ENCODE measurements around the gene KCNAB1.

Gene KCNAB1

DNA sequence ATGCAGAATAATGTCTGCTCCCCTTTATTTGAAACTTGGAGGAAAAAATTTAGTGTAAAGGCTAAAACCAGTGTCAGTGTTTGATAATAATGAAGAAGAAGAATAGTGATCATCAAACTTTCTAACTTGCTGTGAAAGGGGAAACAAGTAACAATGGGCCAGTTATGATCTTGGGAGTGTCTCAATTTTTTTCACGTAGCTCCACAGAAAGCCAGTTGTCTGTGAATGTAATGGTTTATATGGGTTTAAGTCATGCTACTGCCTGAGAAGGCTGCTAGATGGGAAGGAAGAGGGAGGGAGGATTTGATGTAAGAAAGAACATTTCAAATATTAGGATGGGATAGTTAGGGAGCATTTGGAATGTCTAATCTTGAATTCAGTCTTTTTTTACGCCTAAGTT, 455.7 kb downstream of the KCNAB1 start:
- DNase-seq (ENCODE audit: low spot score), result no peak

DNA sequence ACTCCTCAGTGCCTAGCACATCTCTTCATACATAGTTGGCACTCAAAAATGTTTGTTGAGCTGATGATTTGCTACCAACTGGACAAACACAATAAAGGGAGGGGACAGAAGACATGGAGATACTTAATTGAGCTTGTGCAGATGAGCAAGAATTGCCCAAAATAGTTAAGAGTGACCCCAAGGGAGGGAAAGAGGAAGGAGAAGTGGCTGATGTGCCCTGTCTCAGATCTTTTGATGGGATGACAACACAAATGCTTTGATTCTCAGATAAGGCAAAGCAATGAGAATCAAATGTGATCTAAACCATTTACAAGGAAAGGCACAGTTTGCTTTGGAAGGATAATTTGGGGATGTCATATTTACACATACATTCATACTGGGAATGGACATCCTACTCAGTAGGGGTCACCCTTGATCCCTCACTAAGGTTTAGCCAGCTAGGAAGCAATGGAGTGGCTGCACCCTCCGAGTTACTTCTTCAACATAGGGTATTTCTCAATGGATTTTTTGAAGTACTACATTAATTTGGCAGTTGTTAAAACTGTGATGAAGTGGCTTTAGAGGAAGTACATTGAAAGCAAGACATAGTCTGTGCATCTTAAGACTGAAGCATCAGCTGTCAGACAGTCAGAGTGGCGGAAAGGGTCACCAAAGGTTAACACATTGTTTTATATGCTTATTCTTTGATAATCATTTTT, 456.4 kb downstream of the KCNAB1 start:
- no peak for DNase-seq (ENCODE audit: low spot score)

DNA sequence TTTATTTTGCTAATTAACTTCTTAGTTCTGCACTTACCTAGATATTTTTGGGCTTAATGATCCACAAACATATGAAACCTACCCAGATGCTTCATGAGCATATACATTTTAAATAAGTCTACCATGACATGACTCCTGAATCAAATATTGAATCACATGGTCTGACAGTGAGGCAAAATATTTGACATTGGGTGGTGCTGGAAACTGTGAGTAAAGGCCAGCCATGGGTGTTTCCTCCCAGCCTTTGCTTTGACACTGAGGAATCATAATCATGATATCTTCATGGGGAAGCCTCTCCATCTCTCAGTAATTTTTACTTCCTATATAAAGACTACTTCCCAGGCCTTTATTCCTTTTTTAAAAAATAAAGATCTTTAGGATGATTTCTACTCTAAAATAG, 457.4 kb downstream of the KCNAB1 start:
- DNase-seq (ENCODE audit: low spot score), result no peak

DNA sequence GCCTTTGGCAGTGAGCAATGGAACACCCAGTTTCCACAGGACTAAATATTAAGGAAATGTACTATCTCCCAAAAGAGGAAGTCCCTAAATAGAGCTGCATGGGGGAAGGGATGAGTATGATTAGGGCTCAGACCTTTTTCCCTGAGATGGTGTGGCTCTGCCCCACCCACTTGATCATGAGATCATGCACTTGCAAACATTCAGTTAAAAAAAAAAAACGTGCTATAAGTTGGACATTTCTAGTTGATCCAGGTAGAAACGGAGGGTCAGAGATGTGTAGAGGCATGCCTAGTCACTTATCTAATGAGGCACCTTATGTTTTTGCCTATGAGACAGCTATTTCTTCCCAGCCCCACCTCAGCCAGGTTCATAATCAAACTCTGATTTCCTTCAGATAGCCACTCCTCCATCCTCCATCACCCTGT, 459.1 kb downstream of the KCNAB1 start:
- DNase-seq (ENCODE audit: low spot score), result no peak

DNA sequence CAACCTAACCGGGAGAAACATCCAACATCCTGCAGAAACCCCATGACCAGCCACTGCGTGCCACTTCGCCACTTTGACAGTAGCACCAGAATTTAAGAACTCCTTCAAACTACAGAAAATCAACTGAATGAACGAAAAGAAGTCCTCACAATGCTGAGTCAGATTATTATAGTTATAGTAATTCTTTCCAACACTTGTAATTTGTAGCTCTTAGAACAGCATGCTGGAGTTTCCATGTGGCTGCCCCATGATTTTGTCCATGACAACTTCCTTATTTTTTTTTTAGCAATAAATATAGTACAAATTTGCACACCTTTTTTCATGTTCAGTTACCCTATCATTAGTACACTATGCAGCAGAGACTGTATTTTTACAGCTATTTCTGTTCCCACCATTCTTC, 460.7 kb downstream of the KCNAB1 start:
- no peak for DNase-seq (ENCODE audit: low spot score)

DNA sequence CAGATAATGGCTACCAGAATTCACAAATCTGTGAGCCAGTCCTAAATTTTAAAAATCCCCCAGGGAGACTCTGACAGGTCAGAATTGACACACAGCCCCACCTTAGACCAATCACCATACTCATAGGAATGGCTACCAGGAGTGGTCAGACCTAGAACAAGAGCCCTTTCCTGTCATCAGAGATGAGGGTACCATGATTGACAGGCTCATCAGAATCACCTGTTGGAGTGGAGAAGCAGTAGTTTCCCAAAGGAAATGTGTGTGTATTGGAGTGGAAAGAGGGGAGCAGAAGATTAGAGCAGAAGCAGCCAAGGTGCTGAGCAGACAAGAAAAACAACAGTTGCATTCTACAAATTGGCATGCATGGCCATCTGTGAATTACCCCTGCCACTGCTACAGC, 461.6 kb downstream of the KCNAB1 start:
- no peak for DNase-seq (ENCODE audit: low spot score)

DNA sequence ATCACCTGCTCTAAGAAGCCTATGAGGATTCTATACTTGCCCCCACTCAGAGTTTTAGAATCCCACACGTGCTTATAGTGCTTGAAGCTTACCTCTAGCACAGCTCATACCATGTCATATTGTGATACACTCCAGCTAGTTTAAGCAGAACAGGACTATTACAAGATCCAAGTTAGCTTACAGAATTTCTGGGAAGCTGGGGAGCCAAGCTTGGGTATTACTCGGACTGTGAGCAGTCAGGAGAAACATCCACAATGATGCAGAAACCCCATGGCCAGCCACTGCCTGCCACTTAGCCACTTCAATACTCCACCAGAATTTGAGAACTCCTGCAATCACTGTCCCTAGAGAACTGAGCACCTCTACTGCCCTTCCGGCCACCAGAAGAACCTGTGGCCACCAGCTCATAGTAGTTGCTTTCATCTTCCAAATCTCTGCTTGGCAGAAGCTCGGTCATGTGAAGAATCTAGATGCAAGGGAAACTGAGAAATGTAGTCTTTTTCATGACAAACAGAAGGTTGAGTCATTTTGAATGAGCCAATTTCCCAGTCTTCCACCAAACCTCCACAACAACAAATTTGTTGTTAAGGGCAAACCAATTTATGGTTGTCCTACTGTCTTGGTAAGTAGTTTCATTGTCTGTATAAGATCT, 462.3 kb downstream of the KCNAB1 start:
- no peak for DNase-seq (ENCODE audit: low spot score)

DNA sequence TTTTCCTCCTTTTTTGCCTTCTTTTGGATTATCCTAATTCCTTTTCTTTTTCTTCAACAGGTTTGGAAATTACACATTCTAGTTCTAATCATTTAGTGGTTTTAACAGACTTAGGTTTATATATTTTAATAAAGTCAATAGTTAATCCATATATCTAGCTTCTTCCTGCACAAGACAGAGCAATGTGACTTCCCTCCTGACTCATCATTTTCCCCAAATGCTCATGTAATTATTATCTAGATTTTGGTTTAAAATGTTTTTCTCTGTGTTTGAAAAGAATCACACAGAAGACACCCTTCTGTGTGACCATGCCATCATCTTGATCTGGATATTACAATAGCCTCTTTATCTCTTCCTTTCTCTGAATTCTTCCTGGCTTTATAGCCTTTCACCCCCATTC, 463.1 kb downstream of the KCNAB1 start:
- no peak for DNase-seq (ENCODE audit: low spot score)

DNA sequence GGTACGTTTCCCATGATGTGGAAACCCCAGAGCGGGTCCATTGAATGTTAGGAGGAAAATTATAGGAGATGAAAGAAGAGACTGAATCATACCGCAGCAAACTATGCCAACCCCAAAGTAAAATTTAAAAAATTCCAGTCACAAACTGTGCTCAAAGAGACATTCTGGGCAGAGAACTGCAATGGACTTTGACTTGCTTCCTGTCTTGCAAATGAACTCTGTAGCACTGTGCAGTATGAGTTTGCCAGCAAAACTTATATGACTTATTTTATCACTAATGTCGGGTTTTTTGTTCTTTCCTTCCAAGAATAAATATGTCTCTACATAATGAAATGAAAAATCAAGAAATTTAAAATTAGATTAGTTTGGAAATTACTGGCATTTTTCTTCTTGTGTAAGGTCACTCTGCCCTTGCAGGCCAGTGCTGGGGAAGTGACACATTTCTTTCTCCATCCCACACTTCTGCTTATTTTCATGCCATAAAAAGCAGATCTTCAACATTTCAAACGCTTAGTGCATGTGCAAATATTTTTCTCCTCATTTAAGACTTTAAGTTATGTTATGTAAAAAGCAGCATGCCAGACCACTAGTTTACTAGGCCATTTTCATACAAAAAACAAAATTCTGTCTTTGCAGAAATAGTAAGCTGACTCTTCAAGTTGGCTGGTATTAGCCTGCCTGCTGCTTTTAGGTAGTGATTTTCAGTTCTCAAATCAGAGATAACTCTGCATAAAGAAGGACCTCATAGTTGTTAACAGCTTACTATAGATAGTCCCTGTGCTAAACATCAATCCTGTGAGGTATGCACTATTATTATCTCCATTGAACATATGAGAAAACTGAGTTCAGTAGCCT, 466.8 kb downstream of the KCNAB1 start:
- DNase-seq (ENCODE audit: low spot score), result no peak

DNA sequence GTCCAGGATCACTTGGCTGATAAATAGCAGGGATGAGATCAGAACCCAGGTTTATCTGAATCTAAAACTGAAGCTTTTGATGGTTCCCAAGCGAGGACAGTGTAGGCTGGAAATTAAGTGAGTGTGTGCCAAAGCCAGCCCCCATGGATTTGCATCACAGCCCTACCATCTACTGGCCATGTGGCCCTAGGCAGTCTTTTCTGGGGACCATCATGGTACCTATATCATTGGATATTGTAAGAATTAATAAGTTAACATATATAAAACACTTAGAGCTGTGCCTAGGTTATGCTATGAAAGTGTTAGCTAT, 467.3 kb downstream of the KCNAB1 start:
- DNase-seq (ENCODE audit: low spot score), result no peak

All from cerebellar cortex (tissue), 1 donor.